HG02870 (cell line): ENCODE data around the gene PSMB11.
"Not testable (repeated sequence)": the region's sequence is repeated elsewhere in the genome, so short reads cannot be mapped to it uniquely, and the experiment has no call there.

ENCODE experiments used
- ATAC-seq: cut with Tn5 transposase; IDR thresholded peaks from one replicate; pipeline ENCODE4 v1.9.1; 2021; ENCODE audit warnings: mild to moderate bottlenecking, moderate library complexity; ENCODE audit not compliant: unreplicated experiment

Gene PSMB11

GRCh38 chr14:23013749-23014054 lies 28.3 kb upstream of the PSMB11 start:
- ATAC-seq: not testable (repeated sequence)

GRCh38 chr14:23015618-23016017 lies 26.4 kb upstream of the PSMB11 start:
- ATAC-seq: no peak

- ATAC-seq: no peak
Observed at GRCh38 chr14:23017091-23017490, 24.9 kb upstream of the PSMB11 start.

- ATAC-seq: no peak
Observed at GRCh38 chr14:23018107-23018506, 23.9 kb upstream of the PSMB11 start.

- no peak for ATAC-seq
Observed at GRCh38 chr14:23020143-23021128, 21.6 kb upstream of the PSMB11 start.

- no peak for ATAC-seq
Observed at GRCh38 chr14:23021434-23021833, 20.6 kb upstream of the PSMB11 start.

- no peak for ATAC-seq
Observed at GRCh38 chr14:23021889-23022442, 20.0 kb upstream of the PSMB11 start.

GRCh38 chr14:23023022-23023794 lies 18.8 kb upstream of the PSMB11 start:
- ATAC-seq: no peak

- ATAC-seq: no peak
Observed at GRCh38 chr14:23023795-23024152, 18.2 kb upstream of the PSMB11 start.

- no peak for ATAC-seq
Observed at GRCh38 chr14:23024612-23025075, 17.4 kb upstream of the PSMB11 start.

GRCh38 chr14:23025151-23025814 lies 16.7 kb upstream of the PSMB11 start:
- ATAC-seq: no peak

GRCh38 chr14:23028799-23029198 lies 13.2 kb upstream of the PSMB11 start:
- no peak for ATAC-seq

GRCh38 chr14:23030936-23031335 lies 11.1 kb upstream of the PSMB11 start:
- no peak for ATAC-seq

- no peak for ATAC-seq
Observed at GRCh38 chr14:23033251-23033727, 8.7 kb upstream of the PSMB11 start.

GRCh38 chr14:23033801-23034497 lies 8.1 kb upstream of the PSMB11 start:
- no peak for ATAC-seq

- peak; percentile 95 for ATAC-seq
Observed at GRCh38 chr14:23034498-23035302, 7.3 kb upstream of the PSMB11 start, which contains the start of gene PSMB5. Gene PSMB5, minus strand, starts transcription at chr14:23034900. Its CDS starts 19 bp downstream, at chr14:23034881.

GRCh38 chr14:23035303-23036144 lies 6.5 kb upstream of the PSMB11 start:
- ATAC-seq: no peak

GRCh38 chr14:23040100-23040499 lies 1.9 kb upstream of the PSMB11 start:
- no peak for ATAC-seq
